Stimulated activated CD4-positive, alpha-beta T cell treated with anti-CD3 and anti-CD28 coated beads, Interleukin-4, amount 100 ng/mL, for 1 hour (primary cell): ENCODE data around the gene AURKAIP1.
A peak's percentile ranks its signal among the peaks of the same experiment; 100 is the strongest.
"Not testable (repeated sequence)": the region's sequence is repeated elsewhere in the genome, so short reads cannot be mapped to it uniquely, and the experiment has no call there.

ENCODE experiments used
- DNase-seq: peaks from one replicate; pipeline ENCODE4 v3.0.0-alpha.2; 2020

AURKAIP1 gene

DNA sequence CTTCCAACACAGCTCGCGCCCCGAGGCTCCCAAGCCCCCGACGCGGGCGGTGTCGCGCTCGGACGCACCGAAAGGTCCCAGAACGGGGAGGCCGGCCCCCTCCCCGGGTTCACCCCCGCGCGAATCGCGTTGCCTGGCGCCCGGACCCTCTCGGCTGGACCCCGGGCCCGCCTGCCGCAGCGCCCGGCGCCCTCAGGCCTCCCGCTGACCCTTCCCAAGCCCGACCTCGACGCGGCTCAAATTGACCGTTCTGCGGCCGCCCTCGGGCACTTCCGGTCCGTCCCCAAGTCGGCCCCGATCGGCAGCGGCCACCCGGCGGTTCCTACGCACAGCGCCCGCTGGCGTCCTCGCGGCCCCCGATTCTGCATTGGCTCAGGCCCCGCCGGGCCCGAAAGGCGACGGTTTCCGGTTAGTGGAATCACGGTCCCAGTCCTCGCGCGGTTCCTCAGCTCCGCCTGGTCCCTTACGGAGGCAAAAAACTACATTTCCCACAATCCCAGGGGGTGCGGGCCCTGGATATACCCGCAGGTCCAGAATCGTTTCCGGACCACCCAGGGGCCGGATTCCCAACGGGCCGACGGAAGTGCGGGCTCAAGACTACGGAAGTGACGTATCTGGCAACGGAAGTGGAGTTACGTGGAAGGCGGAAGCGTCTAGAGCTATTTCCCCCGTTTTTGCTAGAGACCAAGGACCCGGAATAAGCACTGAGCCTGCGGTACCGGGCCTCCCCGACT lies at the start of gene AURKAIP1:
Gene AURKAIP1 (minus strand): TSS at position 279 of the 734 bp plus-strand sequence. CDS start 451 bp downstream, outside the sequence.
- peak; percentile 91 for DNase-seq

DNA sequence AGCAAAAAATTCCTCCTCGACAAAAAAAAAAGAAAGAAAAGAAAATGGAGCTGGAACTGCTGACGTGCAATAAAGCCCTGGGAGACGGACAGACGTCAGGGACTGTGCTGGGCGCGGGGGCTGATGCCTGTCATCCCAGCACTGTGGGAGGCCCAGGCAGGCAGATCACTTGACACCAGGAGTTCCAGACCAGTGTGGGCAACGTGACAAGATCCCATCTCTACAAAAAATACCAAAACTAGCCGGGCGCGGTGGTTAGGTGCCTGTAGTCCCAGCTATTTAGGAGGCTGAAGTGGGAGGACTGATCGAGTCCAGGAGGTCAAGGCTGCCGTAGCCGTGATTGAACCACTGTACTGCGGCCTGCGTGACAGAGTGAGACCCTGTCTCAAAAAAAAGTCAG lies 49.7 kb upstream of the AURKAIP1 start:
- DNase-seq = no peak

DNA sequence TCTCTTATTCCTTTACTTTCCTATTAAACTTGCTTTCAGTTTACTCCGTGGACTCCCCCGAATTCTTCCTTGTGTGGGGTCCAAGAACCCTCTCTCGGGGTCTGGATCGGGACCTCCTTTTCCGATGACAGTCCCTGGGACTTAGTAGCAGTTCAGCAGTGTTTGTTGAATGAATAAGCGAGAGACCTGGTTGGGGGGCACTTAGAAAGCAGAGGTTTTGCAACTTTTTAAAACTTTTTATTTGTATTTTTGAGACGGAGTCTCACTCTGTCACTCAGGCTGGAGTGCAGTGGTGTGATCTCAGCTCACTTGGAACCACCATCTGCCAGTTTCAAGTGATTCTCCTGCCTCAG lies 48.2 kb upstream of the AURKAIP1 start:
- DNase-seq = no peak

DNA sequence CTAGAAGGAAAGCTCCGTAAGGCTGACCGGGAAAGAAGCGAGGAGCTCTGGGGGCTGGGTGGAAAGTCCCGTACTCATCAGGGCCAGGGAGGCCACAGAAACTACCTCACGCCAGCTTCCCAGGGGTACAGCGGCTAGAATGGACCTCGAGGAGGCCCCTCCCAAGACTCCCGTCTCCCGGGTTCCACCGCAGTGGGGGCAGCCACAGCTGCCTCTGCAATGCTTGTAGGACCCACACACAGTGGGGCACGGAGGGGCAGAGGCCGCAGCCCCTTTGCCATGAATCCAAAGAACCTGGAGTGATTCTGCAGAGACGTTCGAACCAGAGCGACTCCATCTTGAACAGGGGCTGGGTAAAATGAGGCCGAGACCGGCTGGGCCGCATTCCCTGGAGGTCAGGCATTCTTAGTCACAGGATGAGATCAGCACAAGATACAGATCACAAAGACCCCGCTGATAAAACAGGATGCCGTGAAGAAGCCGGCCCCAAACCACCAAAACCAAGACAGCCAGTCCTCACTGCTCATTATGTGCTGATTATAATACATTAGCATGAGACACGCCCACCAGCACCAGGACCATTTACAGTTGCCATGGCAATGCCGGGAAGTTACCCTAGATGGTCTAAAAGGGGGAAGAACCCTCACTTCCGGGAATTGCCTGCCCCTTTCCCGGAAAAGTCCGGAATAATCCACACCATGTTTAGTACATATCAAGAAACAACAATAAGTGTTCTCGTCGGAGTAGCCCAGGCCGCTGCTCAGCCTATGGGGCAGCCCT lies 47.6 kb upstream of the AURKAIP1 start:
- DNase-seq = no peak

DNA sequence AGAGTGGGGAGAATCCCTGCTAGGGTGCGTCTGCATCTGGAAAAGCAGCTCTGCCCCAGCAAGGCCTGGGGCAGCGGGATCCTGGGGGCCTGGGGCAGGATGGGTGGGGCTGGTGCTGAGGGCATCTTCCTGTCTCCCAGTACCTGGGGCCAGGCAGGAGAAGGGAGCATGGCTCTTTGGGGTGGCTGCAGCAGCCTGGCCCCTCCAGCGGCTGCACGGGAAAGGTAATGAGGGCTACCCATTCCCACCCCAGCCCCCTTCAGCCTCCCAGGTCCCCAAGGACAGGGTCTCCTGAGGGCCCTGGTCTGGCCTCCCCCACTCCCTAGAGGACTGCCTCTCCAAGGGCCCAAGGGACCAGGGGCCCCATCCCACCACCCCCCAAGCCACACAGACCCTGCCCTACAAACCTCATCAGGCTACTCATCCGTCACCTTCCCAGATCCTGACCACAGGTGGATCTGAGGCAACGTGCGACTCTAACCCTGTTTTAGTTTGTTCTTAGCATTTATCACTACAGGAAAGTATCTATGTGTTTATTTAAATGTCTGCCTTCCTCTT lies 47.0 kb upstream of the AURKAIP1 start:
- no peak for DNase-seq

DNA sequence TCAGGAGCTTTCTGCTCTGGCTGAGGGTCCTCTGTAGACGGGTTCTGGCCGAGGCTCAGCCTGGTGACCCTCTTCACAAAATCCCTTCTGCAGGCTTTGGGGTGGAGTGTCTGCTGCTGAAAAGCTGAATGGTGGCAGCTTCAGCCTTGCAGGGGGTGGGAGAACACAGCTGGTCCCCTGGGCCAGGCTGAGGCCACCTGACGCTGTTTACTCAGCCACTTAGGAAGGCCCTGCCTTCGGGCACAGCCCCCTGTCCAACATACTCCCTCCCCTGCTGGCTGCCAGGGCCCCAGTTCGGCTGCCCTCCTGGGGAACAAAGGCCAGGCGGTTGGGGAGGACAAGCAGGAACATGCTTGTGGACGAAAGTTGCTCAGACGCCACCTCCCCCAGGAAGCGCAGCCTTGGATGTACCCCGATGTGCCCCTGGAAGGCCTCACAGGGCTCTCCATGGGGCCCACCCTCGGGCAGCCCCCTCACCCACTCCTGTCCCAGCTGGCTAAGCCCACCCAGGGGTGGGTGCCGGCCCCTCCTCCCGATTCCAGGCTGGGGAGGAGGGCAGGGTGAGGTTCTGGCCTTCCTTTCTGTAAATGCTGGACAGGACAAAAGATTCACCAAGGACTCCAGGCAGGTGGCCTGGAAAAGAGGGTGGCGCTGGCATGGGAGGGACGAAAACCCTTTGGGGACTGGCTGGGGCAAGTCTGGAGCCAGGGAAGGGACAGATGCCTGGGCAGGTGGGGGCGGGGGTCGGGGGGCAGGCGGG lies 46.3 kb upstream of the AURKAIP1 start, which contains the start of gene ANKRD65:
Gene ANKRD65 (minus strand): TSS at position 130 of the 760 bp plus-strand sequence. CDS start 271 bp downstream, outside the sequence.
- DNase-seq = no peak

DNA sequence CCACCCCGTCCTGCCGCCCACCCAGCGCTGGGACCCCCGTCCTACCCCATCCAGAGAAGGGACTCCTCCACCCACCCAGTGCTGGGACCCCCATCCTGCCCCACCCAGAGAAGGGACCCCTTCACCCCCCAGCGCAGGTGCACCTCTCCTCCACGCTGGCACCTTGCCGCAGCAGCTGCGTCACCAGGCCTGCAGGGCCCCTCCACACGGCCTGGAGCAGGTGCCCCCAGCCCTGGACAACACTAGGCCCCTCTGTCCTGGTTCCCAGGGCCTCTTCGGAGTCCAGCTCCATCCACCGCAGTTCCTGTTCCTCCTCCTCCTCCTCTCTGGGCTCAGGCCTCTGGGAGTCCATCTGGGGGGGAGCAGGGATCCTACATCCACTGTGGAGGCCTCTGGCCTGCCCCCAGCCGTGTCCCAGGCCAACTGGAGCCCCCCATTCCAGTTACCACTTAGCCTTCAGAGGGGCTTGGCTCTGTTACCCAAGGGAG lies 45.7 kb upstream of the AURKAIP1 start:
- no peak for DNase-seq

DNA sequence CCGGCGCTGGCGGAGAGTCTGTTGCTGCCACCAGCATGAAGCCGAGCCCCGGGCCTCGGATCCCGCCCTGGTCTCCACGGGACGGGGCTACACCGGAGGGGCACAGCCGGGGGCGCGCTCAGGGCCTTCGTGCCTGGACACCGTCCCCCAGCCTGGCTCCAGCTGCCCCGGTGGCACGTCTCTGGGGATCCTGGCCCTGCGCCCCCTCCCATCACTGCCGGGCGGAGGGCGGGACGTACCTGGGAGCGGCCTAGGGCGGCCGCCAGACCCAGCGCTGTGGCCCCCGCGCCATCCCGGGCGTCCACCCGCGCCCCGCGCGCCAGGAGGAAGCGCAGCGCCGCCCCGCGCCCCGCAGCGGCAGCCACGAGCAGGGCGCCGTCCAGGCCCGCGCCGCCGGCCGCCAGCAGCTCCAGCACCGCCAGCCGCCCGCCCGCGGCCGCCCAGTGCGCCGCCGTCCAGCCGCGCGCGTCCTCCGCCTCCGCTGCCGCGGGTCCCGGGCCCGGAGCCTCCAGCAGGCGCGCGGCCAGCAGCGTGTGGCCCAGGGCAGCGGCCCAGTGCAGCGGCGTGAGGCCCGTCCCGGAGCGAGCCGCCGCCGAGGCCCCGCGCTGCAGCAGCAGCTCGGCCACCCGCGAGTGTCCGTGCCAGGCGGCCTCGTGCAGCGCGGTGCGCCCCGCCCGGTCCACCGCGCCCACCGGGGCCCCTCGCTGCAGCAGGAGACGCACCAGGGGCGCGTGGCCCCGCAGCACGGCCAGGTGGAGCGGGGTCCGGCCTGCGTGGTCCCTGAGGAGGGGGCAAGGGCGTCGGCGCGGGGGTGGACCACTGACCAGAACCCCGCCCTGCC lies 45.0 kb upstream of the AURKAIP1 start:
- DNase-seq = no peak

DNA sequence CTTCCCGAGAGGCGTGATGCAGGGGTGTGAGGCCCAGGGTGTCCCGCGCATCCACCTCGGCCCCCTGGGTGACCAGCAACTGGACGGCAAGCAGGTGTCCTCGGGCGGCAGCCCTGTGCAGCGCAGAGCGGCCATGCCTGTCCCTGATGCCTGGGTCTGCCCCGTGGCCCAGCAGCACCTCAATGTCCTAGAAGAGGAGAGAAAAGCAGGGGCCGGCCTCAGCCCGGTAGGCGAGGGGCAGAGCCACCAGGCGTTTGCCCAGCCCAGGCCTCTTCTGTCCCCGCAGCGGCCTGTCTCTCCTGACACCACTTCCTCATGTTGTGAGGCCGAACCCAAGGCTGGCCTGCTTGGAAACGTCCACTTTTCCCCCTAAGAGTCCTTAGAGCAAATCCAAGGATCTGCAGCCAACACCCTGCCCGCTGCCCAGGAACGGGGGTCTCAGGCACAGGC lies 44.4 kb upstream of the AURKAIP1 start:
- DNase-seq = no peak

DNA sequence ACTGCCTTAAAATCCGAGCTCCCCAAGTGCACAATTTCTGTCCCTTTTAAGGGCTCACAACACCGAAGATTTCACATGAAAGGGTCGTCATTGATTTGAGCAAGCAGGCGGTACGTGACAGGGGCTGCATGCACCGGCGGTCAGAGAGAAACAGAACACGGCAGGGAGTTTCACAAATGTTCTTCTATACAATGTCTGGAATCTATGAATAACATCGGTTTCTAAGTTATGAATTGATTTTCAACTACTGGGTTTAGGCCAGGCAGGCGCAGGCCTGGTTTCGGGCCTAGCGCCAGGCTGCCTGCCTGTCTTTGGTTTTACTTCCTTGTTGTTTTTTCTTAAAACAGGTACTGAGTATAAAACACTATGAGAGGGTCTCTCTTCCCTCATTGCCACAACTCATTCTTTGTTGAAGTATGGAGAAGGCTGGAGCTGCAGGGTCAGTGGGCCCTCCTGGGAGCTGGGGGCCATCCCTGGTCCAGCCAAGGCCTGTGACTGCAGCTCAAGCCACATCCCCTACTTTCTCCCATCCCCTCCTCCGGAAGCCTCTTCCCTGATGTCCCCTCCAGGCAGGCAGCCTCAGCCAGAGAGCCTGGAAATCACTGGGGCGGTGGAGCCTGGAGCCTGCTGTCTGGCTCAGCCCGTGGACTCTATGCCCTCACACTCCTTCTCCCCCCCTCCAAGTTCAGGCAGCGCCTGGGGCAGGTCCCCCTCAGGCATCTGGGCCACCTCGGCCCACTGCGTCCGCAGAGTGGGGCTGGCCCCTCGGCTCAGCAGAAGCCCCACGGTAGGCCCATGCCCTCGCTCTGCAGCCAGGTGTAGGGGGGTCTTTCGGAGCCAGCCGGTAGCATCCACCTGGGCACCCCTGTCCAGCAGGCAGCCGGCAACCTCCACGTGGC lies 43.7 kb upstream of the AURKAIP1 start:
- DNase-seq = no peak

DNA sequence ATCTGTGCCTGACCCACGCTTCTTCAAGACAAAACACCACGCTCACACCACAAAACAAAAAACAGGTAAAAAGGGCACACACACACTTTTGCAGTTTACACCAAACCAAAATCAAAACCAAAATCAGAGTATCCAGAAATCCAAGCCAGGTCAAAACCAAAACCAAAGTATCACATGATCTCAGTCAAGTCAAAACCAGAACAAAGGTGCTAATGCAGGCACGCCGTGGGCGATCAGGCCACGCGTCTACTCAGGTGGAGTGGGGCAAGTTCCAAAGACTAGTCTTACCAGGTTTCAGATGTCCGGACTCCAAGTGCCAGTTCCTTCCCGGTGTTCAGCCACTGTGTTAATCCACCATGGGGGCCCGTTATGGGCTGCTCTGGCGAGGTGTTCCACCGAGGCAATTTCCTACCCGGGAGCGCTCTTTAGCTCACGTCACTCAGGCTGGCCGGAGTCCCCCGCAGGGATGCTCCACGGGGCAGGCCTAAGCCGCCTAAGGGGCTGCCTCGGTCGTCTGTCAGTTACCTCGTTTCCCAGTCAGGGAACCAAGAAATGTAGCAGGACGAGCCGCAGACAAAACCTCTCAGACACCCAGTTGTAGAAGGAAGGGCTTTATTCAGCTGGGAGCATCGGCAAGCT lies 42.9 kb upstream of the AURKAIP1 start:
- not testable (repeated sequence) for DNase-seq

DNA sequence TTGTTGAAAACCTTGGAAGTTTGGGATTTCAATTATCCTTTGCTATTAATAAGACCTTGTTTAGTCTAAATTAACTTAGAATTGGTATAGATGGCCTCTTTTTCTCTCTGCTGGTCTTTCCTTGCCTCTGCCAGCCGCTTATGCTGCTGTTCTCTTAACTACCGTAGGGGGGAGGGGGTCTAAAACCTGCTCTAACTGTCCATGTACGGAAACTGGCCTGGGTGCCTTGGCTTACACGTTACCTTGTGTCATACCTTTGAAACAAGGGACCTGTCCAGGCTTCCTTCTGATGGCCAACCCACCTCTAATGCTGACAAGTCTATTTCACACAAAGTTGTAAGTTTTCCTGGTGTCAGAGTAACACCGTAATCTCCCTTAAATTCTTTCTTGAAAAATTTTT lies 42.4 kb upstream of the AURKAIP1 start:
- not testable (repeated sequence) for DNase-seq

DNA sequence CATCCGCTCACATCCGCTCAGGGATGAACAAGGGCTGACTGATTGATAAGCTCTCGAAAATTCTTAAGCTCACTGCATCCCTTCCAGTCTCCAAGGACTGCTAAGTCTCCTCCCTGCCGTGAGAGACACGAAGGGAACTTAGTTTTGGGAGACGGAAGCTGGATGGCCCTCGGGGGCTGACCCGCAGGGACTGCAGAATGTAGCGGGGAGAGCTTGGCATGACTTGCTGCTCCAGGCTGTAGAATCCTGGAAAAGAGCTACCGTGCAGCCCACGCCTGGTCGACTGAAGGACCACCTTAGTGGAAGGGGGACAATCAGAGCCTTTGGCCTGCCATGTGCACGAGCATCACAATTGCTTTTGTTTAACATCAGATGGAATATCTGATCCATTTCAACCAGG lies 40.7 kb upstream of the AURKAIP1 start:
- DNase-seq = no peak

DNA sequence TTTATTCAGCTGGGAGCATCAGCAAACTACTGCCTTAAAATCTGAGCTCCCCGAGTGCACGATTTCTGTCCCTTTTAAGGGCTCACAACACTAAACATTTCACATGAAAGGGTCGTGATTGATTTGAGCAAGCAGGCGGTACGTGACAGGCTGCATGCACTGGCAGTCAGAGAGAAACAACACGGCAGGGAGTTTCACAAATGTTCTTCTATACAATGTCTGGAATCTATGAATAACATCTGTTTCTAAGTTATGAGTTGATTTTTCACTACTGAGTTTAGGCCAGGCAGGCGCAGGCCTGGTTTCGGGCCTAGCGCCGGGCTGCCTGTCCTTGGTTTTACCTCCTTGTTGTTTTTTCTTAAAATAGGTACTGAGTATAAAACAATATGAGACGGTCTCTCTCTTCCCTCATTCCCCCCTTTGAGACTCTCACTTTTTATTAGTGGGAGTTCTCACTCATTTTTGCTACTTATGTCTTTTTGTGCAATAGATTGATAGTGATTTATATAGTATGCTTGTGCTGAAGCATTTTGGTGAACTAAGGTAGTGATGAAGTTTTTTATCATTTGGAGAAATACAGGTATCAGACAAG lies 37.4 kb upstream of the AURKAIP1 start:
- DNase-seq = not testable (repeated sequence)

DNA sequence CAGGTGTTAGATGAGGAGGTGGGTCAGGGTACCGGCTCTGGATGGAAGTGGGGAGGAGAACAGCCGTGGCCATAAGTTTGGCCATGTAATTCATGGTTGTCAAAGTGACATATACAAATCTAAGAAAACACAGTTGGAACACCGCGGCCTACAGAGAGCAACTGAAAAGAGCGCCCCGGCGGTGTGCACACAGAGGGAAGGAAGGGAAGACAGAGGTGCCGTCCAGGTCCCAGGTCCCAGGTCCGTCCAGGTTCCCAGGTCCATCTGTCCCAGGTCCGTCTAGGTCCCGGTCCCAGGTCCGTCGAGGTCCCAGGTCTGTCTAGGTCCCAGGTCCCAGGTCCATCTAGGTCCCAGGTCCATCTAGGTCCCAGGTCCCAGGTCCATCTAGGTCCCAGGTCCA lies 36.6 kb upstream of the AURKAIP1 start:
- DNase-seq = no peak

DNA sequence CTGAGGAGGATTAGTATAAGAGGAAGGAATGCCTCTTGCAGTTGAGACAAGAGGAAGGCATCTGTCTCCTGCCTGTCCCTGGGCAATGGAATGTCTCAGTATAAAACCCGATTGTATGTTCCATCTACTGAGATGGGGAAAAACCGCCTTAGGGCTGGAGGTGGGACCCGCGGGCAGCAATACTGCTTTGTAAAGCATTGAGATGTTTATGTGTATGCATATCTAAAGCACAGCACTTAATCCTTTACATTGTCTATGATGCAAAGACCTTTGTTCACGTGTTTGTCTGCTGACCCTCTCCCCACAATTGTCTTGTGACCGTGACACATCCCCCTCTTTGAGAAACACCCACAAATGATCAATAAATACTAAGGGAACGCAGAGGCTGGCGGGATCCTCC lies 35.2 kb upstream of the AURKAIP1 start:
- DNase-seq = not testable (repeated sequence)

DNA sequence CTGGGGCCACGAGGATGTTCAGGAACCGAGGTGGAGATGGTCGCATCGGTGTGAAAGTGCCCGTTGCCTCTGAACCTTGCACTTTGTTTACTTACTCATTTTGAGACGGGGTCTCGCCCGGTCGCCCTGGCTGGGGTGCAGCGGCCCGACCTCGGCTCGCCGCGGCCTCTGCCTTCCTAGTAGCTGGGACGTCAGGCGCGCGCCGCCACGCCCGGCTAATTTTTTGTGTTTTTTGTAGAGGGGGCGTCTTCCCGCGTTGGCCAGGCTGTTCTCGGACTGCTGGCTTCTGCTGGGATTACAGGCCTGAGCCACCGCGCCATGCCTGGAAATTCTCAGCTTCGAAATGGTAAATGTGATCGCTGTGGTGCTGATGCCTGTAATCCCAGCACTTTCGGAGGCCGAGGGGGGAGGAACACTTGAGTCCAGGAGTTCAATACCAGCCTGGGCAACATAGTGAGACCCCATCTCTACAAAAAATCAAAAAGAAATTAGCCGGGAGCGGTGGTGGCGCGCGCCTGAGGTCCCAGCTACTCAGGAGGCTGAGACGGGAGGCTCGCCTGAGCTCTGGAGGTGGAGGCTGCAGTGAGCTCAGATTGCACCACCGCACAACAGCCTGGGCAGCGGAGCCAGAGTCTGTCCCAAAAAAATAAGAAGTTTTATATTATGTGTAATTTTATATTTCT lies 32.8 kb upstream of the AURKAIP1 start:
- DNase-seq = no peak

DNA sequence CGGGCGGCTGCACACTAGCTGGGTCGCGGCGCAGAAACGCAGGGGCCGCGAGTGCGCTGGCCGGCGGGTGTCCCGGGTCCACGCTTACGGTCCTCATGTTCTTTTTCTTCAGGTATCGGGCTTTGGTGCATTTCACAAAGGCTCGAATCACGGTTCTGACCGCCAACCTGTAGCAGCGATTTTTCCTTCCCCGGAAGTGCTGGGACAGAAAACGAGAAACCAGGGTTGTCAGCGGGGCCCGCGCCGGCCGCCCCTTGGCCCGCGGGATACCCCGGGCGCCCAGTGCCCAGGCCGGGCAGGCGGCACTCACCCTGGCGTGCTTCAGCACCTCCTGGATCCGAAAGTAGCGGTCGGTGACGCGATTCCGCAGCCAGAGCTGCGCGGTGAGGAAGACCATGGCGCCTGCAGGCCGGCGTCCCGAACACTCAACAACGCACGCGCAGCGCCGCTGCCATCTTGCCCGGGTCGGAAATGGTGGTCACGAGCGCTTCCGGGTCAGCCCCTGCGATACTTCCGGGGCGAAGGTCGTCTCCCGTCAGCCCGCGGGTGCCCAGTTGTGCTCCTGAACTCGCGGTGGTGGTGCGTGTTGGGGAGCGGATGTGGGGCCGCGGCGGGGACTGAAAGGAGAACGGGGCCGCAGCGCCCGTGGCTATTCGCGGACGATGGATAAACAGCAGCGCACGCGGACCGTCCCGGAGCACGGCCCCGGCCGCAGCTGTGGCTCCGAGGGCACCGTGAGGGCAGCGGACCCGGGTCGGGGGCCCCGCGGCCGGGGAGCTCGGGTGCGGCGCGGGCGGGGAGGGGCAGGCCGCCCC lies 32.0 kb upstream of the AURKAIP1 start, which contains the start of gene MRPL20:
Gene MRPL20 (minus strand): TSS at position 473 of the 815 bp plus-strand sequence. CDS start 76 bp downstream, at position 397.
- peak; percentile 96 for DNase-seq
